PC-9 (cell line): ENCODE results near the gene USH2A. TPM values are rescaled to one million over a fixed set of nuclear protein-coding genes. Genes with fewer than 3 reads are reported as not detected.

Source experiments
- BruUV-seq: library from RNA; stranded (reverse); fragments of 400-500 nt; replicated peaks from 2 replicates; lab custom pipeline; 2021; lab: Mats Ljungman, UMichigan
- CTCF ChIA-PET: fragments of 300-600 bp; sonication (Branson Sonifier 250); formaldehyde crosslinking; loops from one replicate; lab custom pipeline; 2022; ENCODE audit warnings: antibody characterized with exemption; lab: Charles Lee
- POLR2A ChIA-PET: fragments of 300-600 bp; sonication (Branson Sonifier 250); formaldehyde crosslinking; loops from one replicate; lab custom pipeline; 2022; ENCODE audit warnings: antibody characterized with exemption; ENCODE audit not compliant: unreplicated experiment; lab: Charles Lee
- DNase-seq, 2 experiments: peaks; one replicate each; pipeline versions ENCODE4 v3.0.0 to v3.0.0-alpha.2; 2015 to 2022; ENCODE audit warnings: mixed read lengths in 1 of 2
- H2AFZ ChIP-seq: fragments of 200-600 bp; sonication (generic); 2 replicates; pipeline ENCODE4 v1.8.1; 2017; ENCODE audit warnings: antibody characterized with exemption
- H3F3A ChIP-seq: fragments of 200-600 bp; sonication (generic); 2 replicates; pipeline ENCODE4 v1.8.1; 2017; ENCODE audit warnings: antibody characterized with exemption, mild to moderate bottlenecking, low read depth; ENCODE audit not compliant: insufficient read depth
- H3K27ac ChIP-seq: fragments of 200-600 bp; sonication (generic); 2 replicates; pipeline ENCODE4 v1.6.1; 2016; ENCODE audit warnings: mixed run types
- H3K27me3 ChIP-seq: fragments of 200-600 bp; sonication (generic); 2 replicates; pipeline ENCODE4 v1.6.1; 2016; ENCODE audit warnings: low read depth, mixed run types; ENCODE audit not compliant: insufficient read depth
- H3K36me3 ChIP-seq: fragments of 200-600 bp; sonication (generic); 2 replicates; pipeline ENCODE4 v1.6.1; 2016; ENCODE audit warnings: low read depth, mixed run types
- H3K4me1 ChIP-seq: fragments of 200-600 bp; sonication (generic); replicated peaks from 2 replicates; pipeline ENCODE4 v1.6.1; 2016; ENCODE audit warnings: mixed run types; ENCODE audit not compliant: insufficient read depth
- H3K4me2 ChIP-seq: fragments of 200-600 bp; sonication (generic); 2 replicates; pipeline ENCODE4 v1.6.1; 2017; ENCODE audit warnings: mixed run types
- H3K4me3 ChIP-seq: fragments of 200-600 bp; sonication (generic); 2 replicates; pipeline ENCODE4 v1.6.1; 2016; ENCODE audit warnings: mixed run types
- H3K79me2 ChIP-seq: fragments of 200-600 bp; sonication (generic); 2 replicates; pipeline ENCODE4 v1.6.1; 2017; ENCODE audit warnings: low read depth, mixed run types
- H3K9me2 ChIP-seq: fragments of 200-600 bp; sonication (generic); 2 replicates; pipeline ENCODE4 v1.8.1; 2017; ENCODE audit warnings: mild to moderate bottlenecking; ENCODE audit not compliant: insufficient read depth
- H3K9me3 ChIP-seq: fragments of 200-600 bp; sonication (generic); 2 replicates; pipeline ENCODE4 v1.8.1; 2016; ENCODE audit warnings: low read depth; ENCODE audit not compliant: insufficient read depth
- H4K20me1 ChIP-seq: fragments of 200-600 bp; sonication (generic); 2 replicates; pipeline ENCODE4 v1.8.1; 2017; ENCODE audit not compliant: insufficient read depth
- CTCF ChIP-seq: fragments of 200-600 bp; sonication (generic); conservative IDR thresholded peaks from 2 replicates; pipeline ENCODE4 v1.6.1; 2017; ENCODE audit warnings: mixed run types, antibody characterized with exemption, mild to moderate bottlenecking, moderate library complexity
- EZH2 ChIP-seq: fragments of 200-600 bp; sonication (generic); IDR thresholded peaks from 2 replicates; pipeline ENCODE4 v1.8.0; 2017; ENCODE audit warnings: antibody characterized with exemption, low read depth
- intact Hi-C: fragments of 100-400 bp; cut with micrococcal nuclease; formaldehyde crosslinking; loops from one replicate; pipeline ENCODE4 v1.10.0; 2022; ENCODE audit not compliant: unreplicated experiment
- total RNA-seq: library from RNA; stranded (reverse); gene quantifications from 2 replicates; pipeline ENCODE4 v1.2.3, GENCODE V29; 2021

The USH2A gene
- total RNA-seq, 1 experiment from 2014 or later, result not detected

DNA sequence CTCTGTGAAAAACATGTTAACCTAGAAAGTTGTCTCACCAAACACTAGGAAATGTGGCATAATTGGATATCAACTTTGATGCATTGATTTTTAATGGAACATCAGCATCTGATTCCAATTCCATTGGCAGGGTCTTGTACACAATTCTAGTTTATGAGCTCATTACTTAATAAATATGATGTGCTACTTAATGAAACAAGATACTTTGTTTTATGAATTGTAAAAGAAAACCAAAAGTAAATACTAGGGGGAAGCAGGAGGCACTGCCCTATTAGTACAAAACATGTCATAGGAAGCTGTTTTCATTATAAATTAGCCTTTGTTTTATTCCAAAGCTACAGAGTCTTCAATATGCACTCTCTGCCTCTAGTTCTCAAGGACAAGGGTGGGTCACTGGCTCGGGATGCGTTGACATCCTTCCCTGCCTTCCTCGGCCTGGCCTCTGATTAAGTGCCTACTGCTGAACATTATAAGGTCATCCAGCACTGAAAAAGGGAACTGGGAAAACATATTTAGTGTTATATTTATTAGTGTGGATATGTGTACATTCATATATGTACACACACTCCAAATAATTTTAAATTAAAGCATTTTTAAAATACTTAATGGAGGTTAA is 185.2 kb downstream of the USH2A start:
- Histone ChIP-seq H4K20me1 (no peaks in the 10 kb centered on the region), H3K9me3 (no peaks in the 10 kb centered on the region), H2AFZ (no peak overlapping the region), H3K4me3 (no peak overlapping the region), H3K79me2 (no peaks in the 10 kb centered on the region), H3K27ac (no peak overlapping the region), H3K27me3 (no peaks in the 10 kb centered on the region), H3K4me2 (no peak overlapping the region), H3K4me1 (no peaks in the 10 kb centered on the region), H3K36me3 (no peaks in the 10 kb centered on the region), H3F3A (no peaks in the 10 kb centered on the region), H3K9me2 (no peaks in the 10 kb centered on the region; the same call in 1 of the 2 replicates)
- ChIA-PET CTCF (no interaction called here), POLR2A (no interaction called here)
- TF ChIP-seq EZH2, result no peak
- TF ChIP-seq CTCF, result no peak
- DNase-seq, result no peak
- BruUV-seq, result no TSS peak
- intact Hi-C loops, result no loop called here

- Histone ChIP-seq H3F3A (no peaks in the 10 kb centered on the region), H3K9me3 (no peaks in the 10 kb centered on the region), H3K79me2 (no peaks in the 10 kb centered on the region), H2AFZ (no peak overlapping the region), H3K27me3 (no peaks in the 10 kb centered on the region), H3K4me3 (no peak overlapping the region), H3K4me1 (no peaks in the 10 kb centered on the region), H4K20me1 (no peaks in the 10 kb centered on the region; the same call in 1 of the 2 replicates), H3K9me2 (no peaks in the 10 kb centered on the region; the same call in 1 of the 2 replicates), H3K4me2 (no peak overlapping the region), H3K27ac (no peak overlapping the region), H3K36me3 (no peaks in the 10 kb centered on the region)
- DNase-seq, result no peak
- intact Hi-C loops, result no loop called here
- POLR2A ChIA-PET, result no interaction called here
- no TSS peak for BruUV-seq
- CTCF ChIA-PET, result no interaction called here
- TF ChIP-seq EZH2, result no peak
Measured at GRCh38 chr1:216224233-216224632, 199.0 kb downstream of the USH2A start.

- H3F3A ChIP-seq, result no peaks in the 10 kb centered on the region
- ChIA-PET POLR2A (no interaction called here), CTCF (no interaction called here)
- H3K27ac ChIP-seq, result no peak overlapping the region
- no peaks in the 10 kb centered on the region for H3K79me2 ChIP-seq
- H3K4me3 ChIP-seq, result no peak overlapping the region
- TF ChIP-seq EZH2, result no peak
- H3K9me3 ChIP-seq, result peaks cover 3% of the 10 kb centered on the region; the same call in 1 of the 2 replicates
- no peak overlapping the region for H2AFZ ChIP-seq
- no peak overlapping the region for H3K4me2 ChIP-seq
- no peaks in the 10 kb centered on the region for H3K36me3 ChIP-seq
- no peak for DNase-seq
- intact Hi-C loops, result no loop called here
- no TSS peak for BruUV-seq
- no peaks in the 10 kb centered on the region for H3K27me3 ChIP-seq
- H3K9me2 ChIP-seq, result no peaks in the 10 kb centered on the region; the same call in 1 of the 2 replicates
- H3K4me1 ChIP-seq, result no peaks in the 10 kb centered on the region
- no peaks in the 10 kb centered on the region; the same call in 1 of the 2 replicates for H4K20me1 ChIP-seq
Measured at GRCh38 chr1:216223486-216223885, 199.8 kb downstream of the USH2A start.

- no peak overlapping the region for H3K27ac ChIP-seq
- H3F3A ChIP-seq, result no peaks in the 10 kb centered on the region
- peaks cover 3% of the 10 kb centered on the region; the same call in 1 of the 2 replicates for H3K9me3 ChIP-seq
- H3K27me3 ChIP-seq, result no peaks in the 10 kb centered on the region
- POLR2A ChIA-PET, result no interaction called here
- no peaks in the 10 kb centered on the region; the same call in 1 of the 2 replicates for H3K9me2 ChIP-seq
- no peaks in the 10 kb centered on the region for H3K4me1 ChIP-seq
- DNase-seq, result no peak
- no peaks in the 10 kb centered on the region; the same call in 1 of the 2 replicates for H4K20me1 ChIP-seq
- no peak for TF ChIP-seq CTCF
- no peak for TF ChIP-seq EZH2
- CTCF ChIA-PET, result no interaction called here
- no peaks in the 10 kb centered on the region for H3K79me2 ChIP-seq
- H2AFZ ChIP-seq, result no peak overlapping the region
- no peaks in the 10 kb centered on the region for H3K36me3 ChIP-seq
- H3K4me2 ChIP-seq, result no peak overlapping the region
- no TSS peak for BruUV-seq
- no peak overlapping the region for H3K4me3 ChIP-seq
- intact Hi-C loops, result no loop called here
Measured at GRCh38 chr1:216222288-216222687, 201.0 kb downstream of the USH2A start.
